WTC11 (cell line): ENCODE data around the gene KLHDC9. TPM values are rescaled to one million over a fixed set of nuclear protein-coding genes. Genes with fewer than 3 reads are reported as not detected.
A peak's percentile ranks its signal among the peaks of the same experiment; 100 is the strongest.

Experiments
- ATAC-seq: fragments of 200-7000 bp; cut with Tn5 transposase; 2 replicates; pipeline ENCODE4 v1.10.0; 2021; ENCODE audit warnings: mild to moderate bottlenecking, moderate library complexity
- CTCF ChIA-PET: fragments of 300-600 bp; sonication (Branson Sonifier 250); formaldehyde crosslinking; loops from one replicate; lab custom pipeline; 2021; ENCODE audit warnings: antibody characterized with exemption; lab: Charles Lee
- POLR2A ChIA-PET: fragments of 350-600 bp; sonication (Branson Sonifier 250); formaldehyde crosslinking; loops from one replicate; lab custom pipeline; 2021; ENCODE audit warnings: antibody characterized with exemption; lab: Charles Lee
- DNase-seq: peaks from one replicate; pipeline ENCODE4 v3.0.0; 2021; ENCODE audit warnings: low spot score
- H3K27ac Mint-ChIP-seq: 2 replicates; pipeline ENCODE4 v1.8.0; 2021; ENCODE audit warnings: mixed read lengths
- H3K27me3 Mint-ChIP-seq: 2 replicates; pipeline ENCODE4 v1.8.0; 2021; ENCODE audit warnings: low read depth, mild to moderate bottlenecking, moderate library complexity, mixed read lengths
- H3K36me3 Mint-ChIP-seq: 2 replicates; pipeline ENCODE4 v1.8.0; 2021; ENCODE audit warnings: mixed read lengths
- H3K4me1 Mint-ChIP-seq: 2 replicates; pipeline ENCODE4 v1.8.0; 2022; ENCODE audit warnings: mixed read lengths
- H3K4me3 Mint-ChIP-seq: 2 replicates; pipeline ENCODE4 v1.8.0; 2021; ENCODE audit warnings: mild to moderate bottlenecking, moderate library complexity, mixed read lengths
- H3K9me3 Mint-ChIP-seq: 2 replicates; pipeline ENCODE4 v1.8.0; 2021; ENCODE audit warnings: mixed read lengths
- AFF4 ChIP-seq: sonication (generic); formaldehyde crosslinking; IDR thresholded peaks from 2 replicates; pipeline ENCODE4 v1.8.1; 2023; ENCODE audit warnings: mild to moderate bottlenecking, missing genetic modification reagents, borderline replicate concordance
- CREB1 ChIP-seq: sonication (generic); formaldehyde crosslinking; IDR thresholded peaks from 2 replicates; pipeline ENCODE4 v1.8.0; 2023; ENCODE audit warnings: mild to moderate bottlenecking, missing genetic modification reagents
- CREM ChIP-seq: sonication (generic); formaldehyde crosslinking; IDR thresholded peaks from 2 replicates; pipeline ENCODE4 v1.8.1; 2022; ENCODE audit warnings: mild to moderate bottlenecking, missing genetic modification reagents, moderate library complexity
- CTCF ChIP-seq: fragments of 200-600 bp; IDR thresholded peaks from 2 replicates; pipeline ENCODE4 v1.8.0; 2022; ENCODE audit warnings: antibody characterized with exemption
- E2F4 ChIP-seq: sonication (generic); formaldehyde crosslinking; IDR thresholded peaks from 2 replicates; pipeline ENCODE4 v1.8.1; 2022; ENCODE audit warnings: low read depth, mild to moderate bottlenecking, moderate library complexity, missing genetic modification reagents, borderline replicate concordance
- ETV6 ChIP-seq: sonication (generic); formaldehyde crosslinking; IDR thresholded peaks from 2 replicates; pipeline ENCODE4 v1.8.1; 2022; ENCODE audit warnings: mild to moderate bottlenecking, missing genetic modification reagents
- GABPB1 ChIP-seq: sonication (generic); formaldehyde crosslinking; IDR thresholded peaks from 2 replicates; pipeline ENCODE4 v1.8.1; 2023; ENCODE audit warnings: mild to moderate bottlenecking, missing genetic modification reagents
- JAZF1 ChIP-seq: fragments of 250-450 bp; sonication (Bioruptor Pico); IDR thresholded peaks from 2 replicates; pipeline ENCODE4 v1.9.0; 2021; ENCODE audit warnings: moderate library complexity, mild to moderate bottlenecking, inconsistent platforms
- KAT7 ChIP-seq: sonication (generic); formaldehyde crosslinking; IDR thresholded peaks from 2 replicates; pipeline ENCODE4 v1.8.1; 2023; ENCODE audit warnings: missing genetic modification reagents, mild to moderate bottlenecking, borderline replicate concordance
- MAX ChIP-seq: sonication (generic); formaldehyde crosslinking; IDR thresholded peaks from 2 replicates; pipeline ENCODE4 v1.8.0; 2022; ENCODE audit warnings: mild to moderate bottlenecking, missing genetic modification reagents
- MYBL2 ChIP-seq: sonication (generic); formaldehyde crosslinking; IDR thresholded peaks from 2 replicates; pipeline ENCODE4 v1.8.1; 2023; ENCODE audit warnings: mild to moderate bottlenecking, moderate library complexity, missing genetic modification reagents
- NR1H2 ChIP-seq: sonication (generic); formaldehyde crosslinking; IDR thresholded peaks from 2 replicates; pipeline ENCODE4 v1.9.0; 2021; ENCODE audit warnings: mild to moderate bottlenecking, moderate library complexity, missing genetic modification reagents
- SOX15 ChIP-seq: fragments of 250-450 bp; sonication (Bioruptor Pico); IDR thresholded peaks from 2 replicates; pipeline ENCODE4 v1.9.0; 2021; ENCODE audit warnings: mild to moderate bottlenecking
- TEAD4 ChIP-seq: sonication (generic); formaldehyde crosslinking; IDR thresholded peaks from 2 replicates; pipeline ENCODE4 v1.8.0; 2022; ENCODE audit warnings: mild to moderate bottlenecking, missing genetic modification reagents
- ZBTB21 ChIP-seq: sonication (generic); formaldehyde crosslinking; IDR thresholded peaks from 2 replicates; pipeline ENCODE4 v1.8.1; 2023; ENCODE audit warnings: mild to moderate bottlenecking, missing genetic modification reagents, borderline replicate concordance
- ZNF138 ChIP-seq: sonication (generic); formaldehyde crosslinking; conservative IDR thresholded peaks from 2 replicates; pipeline ENCODE4 v1.8.1; 2022; ENCODE audit warnings: mild to moderate bottlenecking, moderate library complexity, missing genetic modification reagents
- ZNF219 ChIP-seq: sonication (generic); formaldehyde crosslinking; IDR thresholded peaks from 2 replicates; pipeline ENCODE4 v1.8.0; 2023; ENCODE audit warnings: missing genetic modification reagents, mild to moderate bottlenecking, borderline replicate concordance
- ZNF396 ChIP-seq: fragments of 250-450 bp; sonication (Bioruptor Pico); IDR thresholded peaks from 2 replicates; pipeline ENCODE4 v1.8.0; 2021; ENCODE audit warnings: mild to moderate bottlenecking, moderate library complexity, borderline replicate concordance
- ZNF423 ChIP-seq: fragments of 250-450 bp; sonication (Bioruptor Pico); IDR thresholded peaks from 2 replicates; pipeline ENCODE4 v2.1.2; 2022; ENCODE audit warnings: mild to moderate bottlenecking, moderate library complexity
- ZSCAN18 ChIP-seq: fragments of 250-450 bp; sonication (Bioruptor Pico); IDR thresholded peaks from 2 replicates; pipeline ENCODE4 v2.1.2; 2022; ENCODE audit warnings: mild to moderate bottlenecking, moderate library complexity
- total RNA-seq: library from RNA; stranded (reverse); gene quantifications from 3 replicates; pipeline ENCODE4 v1.2.3, GENCODE V29; 2021
- TF ChIP-seq, protein P1 (sequence below): sonication (generic); formaldehyde crosslinking; conservative IDR thresholded peaks from 2 replicates; pipeline ENCODE4 v1.8.1; 2023; ENCODE audit warnings: mild to moderate bottlenecking, low read depth, missing genetic modification reagents, moderate library complexity
- TF ChIP-seq, protein P2 (sequence below): fragments of 250-450 bp; sonication (Bioruptor Pico); conservative IDR thresholded peaks from 2 replicates; pipeline ENCODE4 v1.9.0; 2021; ENCODE audit warnings: mild to moderate bottlenecking

Gene KLHDC9
- total RNA-seq, 1 experiment from 2014 or later: 5.8 TPM

DNA sequence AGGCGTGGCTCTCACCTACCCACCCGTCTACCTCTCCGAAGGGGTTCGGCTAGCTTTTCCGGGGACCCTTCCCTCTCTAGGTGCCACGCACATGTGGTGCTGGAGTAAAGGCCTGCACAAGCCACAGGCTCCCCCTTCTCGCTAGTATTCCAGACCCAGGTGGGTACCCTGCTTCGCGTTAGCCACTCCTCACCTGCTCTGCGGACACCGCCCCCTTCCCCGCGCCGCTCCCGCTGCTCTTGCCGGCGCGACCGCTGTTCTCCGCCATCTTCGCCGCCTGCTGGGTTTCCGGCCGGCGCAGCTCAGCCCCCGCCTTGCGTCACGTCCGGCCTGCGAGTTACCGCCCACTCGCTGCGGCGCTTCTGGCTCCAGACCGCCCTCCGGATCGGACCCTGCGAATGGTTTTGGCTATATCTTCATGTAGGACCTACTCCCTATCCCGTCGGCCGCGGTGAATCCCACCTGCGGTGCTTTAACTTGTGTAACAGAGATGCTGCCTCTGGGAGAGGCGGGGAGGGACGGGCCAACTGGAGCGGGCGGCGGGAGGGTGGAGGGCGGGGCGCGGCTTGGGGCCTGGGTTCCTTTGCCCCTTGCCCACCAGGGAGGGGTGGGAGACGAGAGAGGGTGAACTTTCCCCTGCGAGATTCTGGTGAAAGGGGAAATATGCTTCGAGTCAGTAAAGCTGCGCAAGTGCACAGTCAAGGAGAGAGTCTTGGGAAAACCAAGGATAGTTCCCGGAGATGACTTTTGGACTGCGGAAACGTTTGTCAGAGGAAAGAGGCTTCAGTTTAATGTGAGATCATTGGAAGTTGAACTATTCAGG lies 19.8 kb downstream of the KLHDC9 start, which contains the start of the genes NIT1 and PFDN2:
NIT1 (plus strand) TSS at position 347 of the 823 bp plus-strand sequence; CDS start at position 419, 72 bp downstream.
PFDN2 (minus strand) TSS at position 279 of the 823 bp plus-strand sequence; CDS start at position 268, 11 bp downstream.
- Mint-ChIP-seq H3K27ac (peak within 1 kb of the TSS; percentile 94), H3K4me3 (peak within 1 kb of the TSS; percentile 96), H3K4me1 (peaks cover 28% of the 10 kb centered on the region), H3K36me3 (peaks cover 35% of the 10 kb centered on the region), H3K9me3 (no peaks in the 10 kb centered on the region), H3K27me3 (no peaks in the 10 kb centered on the region)
- ATAC-seq (peak; percentile 81), DNase-seq (peak; percentile 92)
- ChIA-PET POLR2A (interaction anchor here (0.5 to 1.2 kb wide), 7 partner anchors 10 to 256 kb away, joined by 3 to 12 read pairs (median 4); partner anchors contain the start of genes DEDD and SDHC), CTCF (interaction anchor here (0.7 to 2.5 kb wide), 5 partner anchors 15 to 437 kb away, joined by 3 to 18 read pairs (median 5); partner anchors contain the start of genes DEDD and KLHDC9)
- TF ChIP-seq AFF4 (CRISPR knock-in tag): no peak
- TF ChIP-seq CREM: peak; percentile 95
- no peak for TF ChIP-seq ZNF219 (CRISPR knock-in tag)
- TF ChIP-seq ZBTB21: no peak
- no peak for TF ChIP-seq NR1H2
- no peak for TF ChIP-seq SOX15
- TF ChIP-seq TEAD4 (CRISPR knock-in tag): no peak
- TF ChIP-seq E2F4: no peak
- peak; percentile 91 for TF ChIP-seq GABPB1
- no peak for TF ChIP-seq ZSCAN18 (CRISPR knock-in tag)
- TF ChIP-seq CREB1 (CRISPR knock-in tag): peak; percentile 29; the same call in 1 of the 2 replicates
- peak; percentile 88 for TF ChIP-seq MYBL2
- TF ChIP-seq KAT7 (CRISPR knock-in tag): peak; percentile 93; the same call in 1 of the 2 replicates
- TF ChIP-seq, protein P1, sequence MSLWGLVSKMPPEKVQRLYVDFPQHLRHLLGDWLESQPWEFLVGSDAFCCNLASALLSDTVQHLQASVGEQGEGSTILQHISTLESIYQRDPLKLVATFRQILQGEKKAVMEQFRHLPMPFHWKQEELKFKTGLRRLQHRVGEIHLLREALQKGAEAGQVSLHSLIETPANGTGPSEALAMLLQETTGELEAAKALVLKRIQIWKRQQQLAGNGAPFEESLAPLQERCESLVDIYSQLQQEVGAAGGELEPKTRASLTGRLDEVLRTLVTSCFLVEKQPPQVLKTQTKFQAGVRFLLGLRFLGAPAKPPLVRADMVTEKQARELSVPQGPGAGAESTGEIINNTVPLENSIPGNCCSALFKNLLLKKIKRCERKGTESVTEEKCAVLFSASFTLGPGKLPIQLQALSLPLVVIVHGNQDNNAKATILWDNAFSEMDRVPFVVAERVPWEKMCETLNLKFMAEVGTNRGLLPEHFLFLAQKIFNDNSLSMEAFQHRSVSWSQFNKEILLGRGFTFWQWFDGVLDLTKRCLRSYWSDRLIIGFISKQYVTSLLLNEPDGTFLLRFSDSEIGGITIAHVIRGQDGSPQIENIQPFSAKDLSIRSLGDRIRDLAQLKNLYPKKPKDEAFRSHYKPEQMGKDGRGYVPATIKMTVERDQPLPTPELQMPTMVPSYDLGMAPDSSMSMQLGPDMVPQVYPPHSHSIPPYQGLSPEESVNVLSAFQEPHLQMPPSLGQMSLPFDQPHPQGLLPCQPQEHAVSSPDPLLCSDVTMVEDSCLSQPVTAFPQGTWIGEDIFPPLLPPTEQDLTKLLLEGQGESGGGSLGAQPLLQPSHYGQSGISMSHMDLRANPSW (CRISPR knock-in tag): no peak
- TF ChIP-seq, protein P2, sequence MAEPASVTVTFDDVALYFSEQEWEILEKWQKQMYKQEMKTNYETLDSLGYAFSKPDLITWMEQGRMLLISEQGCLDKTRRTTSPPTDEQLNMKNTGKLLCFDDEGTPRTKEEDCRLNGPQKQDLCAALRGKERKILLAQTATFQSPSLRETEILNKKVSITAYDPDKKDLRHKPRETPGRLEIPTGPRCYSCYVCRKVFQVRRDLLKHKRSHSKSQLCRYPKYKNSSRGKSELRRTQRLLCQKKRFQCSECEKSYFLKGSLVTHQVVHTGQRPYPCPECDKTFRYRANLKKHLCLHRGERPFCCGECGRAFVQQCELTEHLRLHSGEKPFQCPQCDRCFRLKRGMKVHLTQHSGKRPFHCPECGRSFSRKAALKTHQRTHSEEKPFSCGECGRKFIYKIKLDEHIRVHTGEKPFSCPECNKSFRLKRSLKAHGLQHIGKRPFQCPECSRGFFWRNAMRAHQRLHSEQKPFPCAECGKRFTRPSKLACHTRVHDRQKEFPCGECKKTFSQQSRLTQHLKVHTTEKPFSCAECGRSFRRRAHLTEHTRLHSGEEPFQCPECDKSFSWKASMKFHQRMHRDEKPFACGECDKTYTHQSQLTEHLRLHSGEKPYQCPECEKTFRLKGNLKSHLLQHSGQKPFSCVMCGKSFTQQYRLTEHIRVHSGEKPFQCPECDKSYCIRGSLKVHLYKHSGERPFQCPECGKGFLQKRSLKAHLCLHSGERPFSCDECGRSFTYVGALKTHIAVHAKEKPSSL (CRISPR knock-in tag): no peak
- TF ChIP-seq ZNF138 (CRISPR knock-in tag): no peak
- TF ChIP-seq JAZF1 (CRISPR knock-in tag): no peak
- peak; percentile 93 for TF ChIP-seq ETV6
- no peak for TF ChIP-seq ZNF423 (CRISPR knock-in tag)
- TF ChIP-seq CTCF: no peak
- TF ChIP-seq MAX (CRISPR knock-in tag): peak; percentile 76; the same call in 1 of the 2 replicates
- no peak for TF ChIP-seq ZNF396
